Upper lobe of left lung (tissue), 4 donors: ENCODE data around the gene HMGXB3.

Experiments used
- POLR2A ChIP-seq, 4 donors: fragments of 450-650 bp; IDR thresholded peaks; one replicate each; pipeline ENCODE4 v1.5.1; 2016 to 2017; ENCODE audit warnings: antibody characterized with exemption in 4 of 4, mild to moderate bottlenecking in 2 of 4
- POLR2AphosphoS5 ChIP-seq, 2 donors: sonication (generic); formaldehyde crosslinking; IDR thresholded peaks; one replicate each; pipeline ENCODE4 v1.5.1; 2017; ENCODE audit warnings: antibody characterized with exemption in 2 of 2
- TF ChIP-seq, protein P1 (sequence below), 6 experiments: fragments of 450-650 bp in 4 of 6; fragments of 200-600 bp in 2 of 6; sonication (generic) in 2 of 6; IDR thresholded peaks; one replicate each; pipeline ENCODE4 v1.5.1; 2016 to 2019; ENCODE audit warnings: antibody characterized with exemption in 6 of 6

DNA sequence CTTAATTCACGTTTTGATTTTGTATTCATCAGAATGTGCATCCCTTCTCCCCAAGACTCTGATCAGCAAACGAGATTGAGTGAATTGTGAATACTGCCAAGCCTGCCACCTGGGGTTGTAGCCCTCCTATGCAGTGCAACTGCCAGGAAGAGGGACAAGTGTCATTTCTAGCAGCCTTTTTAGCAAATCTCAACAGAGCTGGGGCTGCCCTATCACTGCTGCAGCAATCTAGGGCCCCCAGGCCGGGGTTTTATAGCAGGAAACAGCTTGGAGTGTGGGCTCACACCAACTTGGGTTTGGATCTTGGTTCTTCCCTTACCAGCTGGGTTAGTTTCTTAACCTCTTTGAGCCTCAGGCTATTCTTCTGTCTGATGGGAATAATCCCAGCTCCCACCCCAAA, 81.8 kb downstream of the HMGXB3 start:
- TF ChIP-seq, protein P1, sequence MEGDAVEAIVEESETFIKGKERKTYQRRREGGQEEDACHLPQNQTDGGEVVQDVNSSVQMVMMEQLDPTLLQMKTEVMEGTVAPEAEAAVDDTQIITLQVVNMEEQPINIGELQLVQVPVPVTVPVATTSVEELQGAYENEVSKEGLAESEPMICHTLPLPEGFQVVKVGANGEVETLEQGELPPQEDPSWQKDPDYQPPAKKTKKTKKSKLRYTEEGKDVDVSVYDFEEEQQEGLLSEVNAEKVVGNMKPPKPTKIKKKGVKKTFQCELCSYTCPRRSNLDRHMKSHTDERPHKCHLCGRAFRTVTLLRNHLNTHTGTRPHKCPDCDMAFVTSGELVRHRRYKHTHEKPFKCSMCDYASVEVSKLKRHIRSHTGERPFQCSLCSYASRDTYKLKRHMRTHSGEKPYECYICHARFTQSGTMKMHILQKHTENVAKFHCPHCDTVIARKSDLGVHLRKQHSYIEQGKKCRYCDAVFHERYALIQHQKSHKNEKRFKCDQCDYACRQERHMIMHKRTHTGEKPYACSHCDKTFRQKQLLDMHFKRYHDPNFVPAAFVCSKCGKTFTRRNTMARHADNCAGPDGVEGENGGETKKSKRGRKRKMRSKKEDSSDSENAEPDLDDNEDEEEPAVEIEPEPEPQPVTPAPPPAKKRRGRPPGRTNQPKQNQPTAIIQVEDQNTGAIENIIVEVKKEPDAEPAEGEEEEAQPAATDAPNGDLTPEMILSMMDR (IDR thresholded peaks at IDR 0.05), result no peak
- no peak for TF ChIP-seq POLR2AphosphoS5 (IDR thresholded peaks at IDR 0.05)
- no peak for TF ChIP-seq POLR2A (IDR thresholded peaks at IDR 0.05)
